CD4-positive, alpha-beta T cell treated with Interleukin-1 beta for 1 hour (primary cell): ENCODE results near the gene PPARA.

Experiments used
- DNase-seq, 2 donors: peaks; one replicate each; pipeline ENCODE4 v3.0.0-alpha.2; 2020 to 2022

PPARA gene

GRCh38 chr22:46224044-46224897 lies 73.9 kb downstream of the PPARA start:
- no peak for DNase-seq

DNA sequence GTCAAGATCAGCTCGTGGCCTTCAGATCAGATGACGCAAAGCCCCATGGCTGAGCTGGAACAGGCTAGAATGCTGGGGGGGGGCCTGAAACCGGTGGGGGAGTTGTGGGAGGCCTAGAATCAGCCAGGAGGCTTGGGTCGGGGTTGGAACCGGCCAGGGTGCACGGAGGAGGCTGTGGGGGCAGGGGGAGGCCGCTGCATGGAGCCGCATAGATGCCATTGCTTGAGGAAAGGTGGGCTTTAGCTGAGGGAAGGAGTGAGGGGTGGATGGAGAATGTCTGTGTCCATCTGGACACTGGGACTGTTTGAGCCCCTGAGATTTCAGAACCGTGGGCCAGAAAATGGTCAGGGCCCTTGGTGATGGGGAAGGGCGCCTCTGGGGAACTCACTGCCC lies 74.6 kb downstream of the PPARA start:
- no peak for DNase-seq

DNA sequence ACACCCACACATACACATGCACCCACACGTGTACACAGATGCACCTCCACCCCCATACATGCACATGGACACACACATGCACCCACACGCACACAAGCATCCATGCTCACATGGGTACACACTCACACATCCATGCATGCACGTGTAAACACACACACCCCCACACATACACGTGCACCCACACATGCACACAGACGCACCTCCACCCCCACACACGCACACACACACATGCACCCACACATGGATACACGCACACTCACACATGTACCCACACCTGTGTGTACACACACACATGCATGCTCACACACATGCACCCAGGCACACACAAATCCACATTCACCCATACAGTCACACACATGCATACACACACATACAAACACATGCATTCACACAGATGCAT lies 75.3 kb downstream of the PPARA start:
- DNase-seq = no peak

GRCh38 chr22:46226577-46226976 lies 76.3 kb downstream of the PPARA start:
- DNase-seq = no peak

DNA sequence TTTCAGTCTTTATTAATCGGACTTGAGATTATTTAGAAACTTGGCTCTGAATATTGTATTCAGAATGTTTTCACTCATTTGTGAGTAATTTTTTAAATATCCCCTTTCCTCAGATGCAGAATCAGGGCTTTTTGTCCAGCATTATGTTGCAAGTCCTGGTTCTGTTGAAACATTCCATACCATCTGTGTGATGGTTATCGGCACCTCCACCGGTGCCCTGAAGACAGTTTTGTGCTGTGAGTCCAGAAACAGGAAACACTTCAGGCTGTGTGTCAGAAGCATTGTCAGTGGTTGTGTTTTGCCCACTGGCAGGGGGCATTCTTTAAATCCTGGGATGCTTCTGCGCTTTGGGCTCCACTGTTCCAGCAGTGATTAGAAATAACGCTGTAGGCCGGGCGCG lies 79.4 kb downstream of the PPARA start:
- DNase-seq = no peak

DNA sequence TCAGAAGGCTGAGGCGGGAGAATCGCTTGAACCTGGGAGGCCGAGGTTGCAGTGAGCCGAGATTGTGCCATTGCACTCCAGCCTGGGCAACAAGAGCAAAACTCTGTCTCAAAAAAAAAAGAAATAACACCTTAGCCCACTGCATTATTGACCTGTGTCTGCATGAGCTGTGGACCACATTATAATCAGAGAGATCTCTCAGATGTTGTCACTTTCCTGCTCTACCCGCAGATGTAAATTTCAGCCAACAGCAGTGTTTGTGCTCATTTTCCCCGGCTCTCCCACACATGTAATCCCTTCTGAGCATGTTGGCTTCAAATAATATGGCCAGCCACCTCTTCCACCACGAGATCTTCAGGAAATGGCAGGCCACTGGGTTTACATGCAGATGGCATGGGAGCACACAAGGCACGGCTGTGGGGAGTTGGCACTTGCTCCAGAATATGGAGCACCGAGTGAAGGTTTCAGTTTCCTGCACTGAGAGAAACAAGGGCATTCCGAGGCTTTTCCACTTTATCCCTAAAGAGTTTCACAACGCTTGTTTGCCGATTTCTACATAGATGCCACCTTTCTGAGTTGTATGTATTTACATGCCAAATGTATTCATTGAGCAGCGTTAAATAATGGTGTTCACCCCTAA lies 80.1 kb downstream of the PPARA start:
- DNase-seq = no peak

GRCh38 chr22:46233231-46233630 lies 82.9 kb downstream of the PPARA start:
- DNase-seq = peak in 1 of 2 donors; percentile 35

DNA sequence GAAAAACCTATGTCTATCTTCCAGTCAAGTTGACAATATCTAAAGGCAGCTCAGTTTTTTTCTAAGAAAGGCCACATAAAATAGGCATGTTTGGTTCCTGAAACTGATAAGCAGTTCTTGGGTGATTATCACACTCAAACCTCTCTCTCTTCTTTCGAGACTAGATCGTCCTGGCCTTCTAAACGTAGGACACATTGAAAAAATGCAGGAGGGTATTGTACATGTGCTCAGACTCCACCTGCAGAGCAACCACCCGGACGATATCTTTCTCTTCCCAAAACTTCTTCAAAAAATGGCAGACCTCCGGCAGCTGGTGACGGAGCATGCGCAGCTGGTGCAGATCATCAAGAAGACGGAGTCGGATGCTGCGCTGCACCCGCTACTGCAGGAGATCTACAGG lies 84.6 kb downstream of the PPARA start:
- DNase-seq = no peak

DNA sequence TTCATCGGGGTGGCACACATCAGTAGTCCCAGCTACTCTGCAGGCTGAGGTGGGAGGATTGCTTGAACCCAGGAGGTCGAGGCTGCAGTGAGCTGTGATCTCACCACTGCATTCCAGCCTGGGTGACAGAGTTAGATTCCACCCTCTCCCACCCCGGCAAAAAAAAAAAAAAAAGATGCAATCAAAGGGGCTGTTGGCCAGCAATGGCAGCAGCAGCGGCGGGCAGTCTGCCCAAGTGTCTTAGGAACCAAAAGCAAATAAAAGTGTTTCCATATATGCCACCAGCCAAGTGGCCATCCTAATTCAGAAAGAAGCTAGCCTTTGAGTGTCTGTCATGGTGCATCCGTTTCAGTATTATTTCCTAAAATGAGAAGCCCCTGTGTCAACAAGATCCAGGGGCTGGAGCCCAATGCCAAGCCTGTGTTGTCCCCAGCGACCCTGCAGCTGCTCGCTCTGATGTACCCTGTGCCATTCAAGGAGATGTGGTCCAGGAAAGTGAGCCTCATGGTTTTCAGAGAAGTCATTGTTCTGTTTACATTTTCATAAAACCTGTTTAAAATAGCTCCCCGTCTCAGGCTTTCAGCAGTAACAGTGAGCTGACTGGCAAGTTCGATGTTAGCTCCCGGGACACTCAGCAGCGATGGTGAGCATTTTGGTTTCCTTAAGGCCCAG lies 87.3 kb downstream of the PPARA start:
- no peak for DNase-seq

DNA sequence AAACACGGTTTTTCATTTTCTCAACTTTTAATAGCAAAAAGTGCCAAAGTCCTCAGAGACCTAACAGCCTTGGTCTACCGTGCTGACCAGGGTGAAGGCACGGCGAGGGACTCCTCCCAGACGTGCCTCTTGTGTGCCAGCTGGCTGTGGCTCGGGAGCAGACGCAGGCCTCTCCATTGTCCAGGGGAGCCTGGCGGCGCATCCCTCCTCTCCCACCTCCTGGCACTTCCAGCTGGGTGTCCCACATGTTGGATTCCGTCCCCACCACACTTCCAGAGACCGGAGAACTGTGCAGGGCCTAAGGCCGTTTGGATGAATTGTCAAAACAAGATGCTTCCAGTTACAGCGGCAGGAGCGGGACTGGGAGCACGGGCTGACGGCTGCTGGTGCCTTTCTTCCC lies 88.2 kb downstream of the PPARA start:
- no peak for DNase-seq

GRCh38 chr22:46239261-46240048 lies 89.1 kb downstream of the PPARA start:
- no peak for DNase-seq

GRCh38 chr22:46240073-46240472 lies 89.7 kb downstream of the PPARA start:
- no peak for DNase-seq

DNA sequence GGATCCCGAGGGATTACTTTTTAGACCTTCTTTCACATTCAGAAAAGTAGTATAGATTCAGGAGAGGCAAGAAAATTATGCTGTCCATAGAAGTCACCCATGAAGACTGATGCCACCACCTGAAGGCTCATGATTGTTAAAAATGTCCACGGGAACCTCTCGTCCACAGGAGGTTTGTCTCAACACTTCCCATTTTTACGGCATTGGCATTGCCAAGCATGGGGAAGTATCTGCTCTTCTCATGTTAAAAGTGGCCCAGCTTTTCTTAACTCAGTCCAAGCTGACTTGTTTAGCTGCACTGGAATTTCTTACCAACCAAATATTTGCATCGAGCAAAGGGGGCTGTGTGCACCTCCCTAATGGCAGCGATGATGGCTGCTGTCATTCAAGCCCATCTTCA lies 90.2 kb downstream of the PPARA start:
- DNase-seq = no peak

DNA sequence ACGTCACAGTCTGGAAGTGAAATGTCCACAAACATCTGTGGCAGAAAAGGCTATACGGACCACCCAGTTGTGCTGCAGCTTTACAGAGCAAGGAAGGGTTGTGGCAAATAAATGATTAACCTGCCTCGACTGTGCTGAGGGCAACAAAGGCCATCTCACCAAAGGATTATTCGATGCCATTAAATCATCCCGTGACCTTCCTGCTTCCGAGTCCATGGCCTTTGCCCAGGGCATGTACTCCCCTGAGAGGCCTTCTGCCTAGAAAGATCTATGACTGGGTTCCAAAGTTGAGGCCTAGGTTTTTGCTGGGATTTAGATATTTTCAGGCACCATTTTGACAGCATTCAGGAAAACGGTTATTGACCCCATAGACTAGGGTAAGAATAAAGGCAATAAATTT lies 90.6 kb downstream of the PPARA start:
- DNase-seq = no peak

DNA sequence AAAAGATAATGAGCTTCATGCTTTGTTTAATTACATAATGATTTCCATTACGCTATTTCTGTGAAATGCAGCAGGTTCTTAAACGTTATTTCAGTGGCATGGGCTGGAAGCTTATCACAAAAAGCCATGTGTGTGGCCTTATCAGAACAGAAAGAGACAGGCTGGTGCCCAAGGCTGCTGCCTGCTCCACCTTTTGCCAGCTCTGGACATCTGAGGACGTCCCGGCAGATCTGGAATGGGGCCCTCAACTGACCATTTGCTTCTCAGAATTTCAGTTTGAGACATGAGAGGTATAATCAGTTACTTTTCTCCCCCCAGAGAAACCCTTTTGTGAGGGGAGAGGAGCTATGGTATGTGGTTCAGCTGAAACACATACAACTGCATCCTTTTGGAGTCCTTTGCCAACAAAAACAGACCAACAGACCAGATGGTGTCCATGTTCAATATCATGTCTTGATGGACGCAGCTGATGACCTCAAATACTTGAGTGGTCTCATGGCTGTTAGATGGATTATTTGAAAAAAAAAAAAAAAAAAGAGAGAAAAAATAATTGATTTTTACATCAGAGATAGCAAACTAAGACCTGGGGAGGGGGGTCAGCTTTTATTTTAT lies 91.2 kb downstream of the PPARA start:
- no peak for DNase-seq

DNA sequence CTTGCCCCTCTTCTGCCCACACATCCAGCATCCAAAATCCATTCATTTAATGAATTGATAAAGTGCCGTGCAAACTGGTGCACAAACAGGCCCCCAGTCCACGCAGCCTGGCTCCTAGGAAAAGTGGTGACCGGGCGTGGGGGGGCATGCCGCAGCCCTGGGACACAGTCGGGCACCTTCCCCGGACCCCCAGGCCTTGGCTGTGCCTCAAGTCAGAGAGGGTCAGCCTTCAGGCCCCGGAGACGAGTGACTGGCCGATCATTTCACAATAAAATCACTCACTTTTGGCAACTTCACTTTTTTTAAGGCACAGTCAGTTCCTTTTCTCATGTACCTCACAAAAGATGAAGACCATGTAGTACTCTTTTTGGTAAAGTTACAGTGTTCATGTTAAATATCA lies 91.8 kb downstream of the PPARA start:
- DNase-seq = no peak

DNA sequence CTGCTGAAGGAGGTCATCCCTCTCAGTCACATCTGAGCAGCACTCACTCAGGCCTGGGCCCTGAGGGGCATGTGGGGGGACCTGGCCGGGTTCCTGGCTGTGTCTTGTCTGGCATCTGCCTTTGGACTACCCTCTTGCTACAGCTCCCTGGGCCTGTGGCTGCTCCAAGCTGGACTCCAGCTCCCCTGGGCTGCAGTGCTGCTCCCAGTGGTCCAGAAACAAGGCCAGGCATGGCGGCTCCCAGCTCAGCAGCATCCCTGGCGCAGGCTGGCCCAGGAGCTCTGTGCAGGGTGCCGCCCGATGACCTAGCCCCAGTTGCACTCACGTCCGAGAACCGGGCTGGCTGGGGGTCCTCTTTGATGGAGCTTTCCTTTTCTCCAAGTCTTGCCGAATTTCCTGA lies 94.4 kb downstream of the PPARA start:
- no peak for DNase-seq

- DNase-seq = no peak
Observed at GRCh38 chr22:46245511-46245910, 95.2 kb downstream of the PPARA start.

DNA sequence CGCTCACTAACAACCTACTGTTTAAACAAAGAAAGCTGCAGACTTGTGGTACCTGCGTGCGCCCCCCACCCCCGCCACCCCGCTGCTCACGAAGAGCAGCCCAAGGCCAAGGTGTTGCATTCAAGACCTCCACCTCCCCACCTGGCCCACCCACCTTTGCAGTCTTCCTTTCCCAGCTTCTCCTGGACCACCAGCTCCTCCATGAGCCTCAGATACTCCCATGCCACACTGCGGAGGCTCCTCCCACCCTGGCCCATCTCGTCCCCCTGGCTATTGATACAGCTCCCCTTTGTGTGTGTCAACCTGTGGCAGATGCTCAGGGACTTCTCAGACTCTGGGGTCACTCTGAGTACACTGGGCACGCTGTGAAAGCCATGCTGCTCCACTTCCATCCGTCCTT lies 95.9 kb downstream of the PPARA start:
- no peak for DNase-seq

GRCh38 chr22:46247443-46247975 lies 97.2 kb downstream of the PPARA start:
- DNase-seq = no peak

GRCh38 chr22:46250035-46250782 lies 99.9 kb downstream of the PPARA start, which contains the start of gene CDPF1:
Gene CDPF1, minus strand, starts transcription at chr22:46250293. Its CDS starts 2,009 bp downstream, at chr22:46248284.
- DNase-seq = peak; percentile 90

- no peak for DNase-seq
Observed at GRCh38 chr22:46250783-46251125, 100.4 kb downstream of the PPARA start.
